Keratinocyte (primary cell): ENCODE measurements around the gene FSIP2. TPM values are rescaled to one million over a fixed set of nuclear protein-coding genes. Genes with fewer than 3 reads are reported as not detected.

ENCODE experiments used
- DNase-seq: peaks from one replicate; pipeline ENCODE4 v3.0.0-alpha.2; 2011; ENCODE audit warnings: low read depth, missing footprints, low spot score
- FAIRE-seq: peaks from 2 replicates; lab custom pipeline; 2011; peaks lifted over from hg19 to GRCh38; lab: Jason Lieb, UNC
- H2AFZ ChIP-seq: 2 replicates; pipeline ENCODE4 v1.6.0; 2012; ENCODE audit warnings: low read length, control low read depth, inconsistent platforms; ENCODE audit not compliant: control insufficient read depth
- H3K27ac ChIP-seq: 2 replicates; pipeline ENCODE4 v1.5.1; 2011; ENCODE audit warnings: low read length; ENCODE audit not compliant: control insufficient read depth, insufficient read depth
- H3K27me3 ChIP-seq: 3 replicates; pipeline ENCODE4 v1.6.0; 2011; ENCODE audit warnings: low read length; ENCODE audit not compliant: control insufficient read depth, insufficient read depth; ENCODE audit errors: extremely low read depth
- H3K36me3 ChIP-seq, 2 experiments: 2 replicates in 1 of 2; 3 replicates in 1 of 2; pipeline ENCODE4 v1.5.1; 2011; ENCODE audit warnings: low read length in 2 of 2, mild to moderate bottlenecking in 1 of 2; ENCODE audit not compliant: control insufficient read depth in 2 of 2, insufficient read depth in 2 of 2; ENCODE audit errors: extremely low read depth in 1 of 2
- H3K4me1 ChIP-seq: 3 replicates; pipeline ENCODE4 v1.5.1; 2011; ENCODE audit warnings: low read length; ENCODE audit not compliant: control insufficient read depth, insufficient read depth; ENCODE audit errors: extremely low read depth
- H3K4me2 ChIP-seq: 3 replicates; pipeline ENCODE4 v1.6.0; 2011; ENCODE audit warnings: low read depth, low read length; ENCODE audit not compliant: control insufficient read depth, insufficient read depth; ENCODE audit errors: extremely low read depth
- H3K4me3 ChIP-seq, 3 experiments: fragments of 200-600 bp in 1 of 3; sonication (generic) in 1 of 3; 2 replicates in 2 of 3; 3 replicates in 1 of 3; pipeline ENCODE4 v1.5.1; 2011 to 2016; ENCODE audit warnings: low read length in 3 of 3, mild to moderate bottlenecking in 3 of 3, control low read depth in 2 of 3, inconsistent platforms in 1 of 3, low read depth in 1 of 3, mixed read lengths in 1 of 3, mixed run types in 1 of 3, moderate library complexity in 1 of 3; ENCODE audit not compliant: control insufficient read depth in 2 of 3, insufficient read depth in 2 of 3; ENCODE audit errors: extremely low read depth in 1 of 3
- H3K79me2 ChIP-seq: 2 replicates; pipeline ENCODE4 v1.6.0; 2012; ENCODE audit warnings: low read length; ENCODE audit not compliant: control insufficient read depth, insufficient read depth
- H3K9ac ChIP-seq: 3 replicates; pipeline ENCODE4 v1.6.0; 2011; ENCODE audit warnings: low read length; ENCODE audit not compliant: control insufficient read depth, insufficient read depth; ENCODE audit errors: extremely low read depth
- H3K9me1 ChIP-seq: 3 replicates; pipeline ENCODE4 v1.6.0; 2011; ENCODE audit warnings: low read length; ENCODE audit not compliant: control insufficient read depth, insufficient read depth; ENCODE audit errors: extremely low read depth
- H3K9me3 ChIP-seq: 2 replicates; pipeline ENCODE4 v1.5.1; 2012; ENCODE audit warnings: low read depth, low read length; ENCODE audit not compliant: control insufficient read depth
- H4K20me1 ChIP-seq: 3 replicates; pipeline ENCODE4 v1.6.0; 2011; ENCODE audit warnings: low read length; ENCODE audit not compliant: control insufficient read depth, insufficient read depth; ENCODE audit errors: extremely low read depth
- CTCF ChIP-seq, 3 experiments: IDR thresholded peaks in 1 of 3; conservative IDR thresholded peaks in 1 of 3; optimal IDR thresholded peaks in 1 of 3; 2 replicates in 2 of 3; 3 replicates in 1 of 3; pipeline versions ENCODE3 to v1.5.1; 2011; ENCODE audit warnings: low read length in 3 of 3, mild to moderate bottlenecking in 3 of 3, moderate library complexity in 2 of 3, control low read depth in 1 of 3, inconsistent platforms in 1 of 3; ENCODE audit not compliant: insufficient read depth in 2 of 3; ENCODE audit errors: extremely low read depth in 1 of 3
- EZH2 ChIP-seq: IDR thresholded peaks from one replicate; pipeline ENCODE4 v1.6.1; 2012; ENCODE audit warnings: inconsistent platforms, mild to moderate bottlenecking, low read length, moderate library complexity
- dilution Hi-C: fragments of 300-500 bp; cut with MboI; formaldehyde crosslinking; loops from one replicate; pipeline ENCODE4 v1.7.0; 2020; ENCODE audit warnings: low sequenced_read_pairs; ENCODE audit not compliant: extremely low pct_ligation_motif_present
- polyA plus RNA-seq, 5 experiments: library from polyadenylated mRNA; depleted of rRNA in 3 of 5; stranded (reverse) in 3 of 5; stranded (forward) in 1 of 5; unstranded in 1 of 5; fragments of >200 nt; gene quantifications; 1 replicate in 1 of 5; 2 replicates in 3 of 5; 3 replicates in 1 of 5; pipeline versions ENCODE4 v1.2.1 to v1.2.3, GENCODE V29; 2011 to 2012; ENCODE audit warnings: missing spikeins in 2 of 5, low read depth in 1 of 5, low replicate concordance in 1 of 5

FSIP2 gene
- polyA plus RNA-seq, 1 donor (not counting 4 experiments of a cell fraction or from before 2014, with no cell fraction given) = 0.38 TPM

GRCh38 chr2:185793532-185794345 lies 55.1 kb downstream of the FSIP2 start:
- H3K4me2 ChIP-seq = no peak overlapping the region
- no peaks in the 10 kb centered on the region for H3K4me1 ChIP-seq
- dilution Hi-C loops = no loop called here
- TF ChIP-seq CTCF (optimal IDR thresholded peaks at IDR 0.05 in 1 of 3, IDR thresholded peaks at IDR 0.05 in 1 of 3, conservative IDR thresholded peaks at IDR 0.05 in 1 of 3; ENCODE audit: extremely low read depth in 1 of 3, insufficient read depth in 2 of 3, low read length in 3 of 3) (no peak), EZH2 (no peak)
- no peaks in the 10 kb centered on the region for H3K9me1 ChIP-seq
- no peak overlapping the region for H3K27ac ChIP-seq
- no peaks in the 10 kb centered on the region for H3K27me3 ChIP-seq
- no peak overlapping the region for H3K9ac ChIP-seq
- no peaks in the 10 kb centered on the region for H3K79me2 ChIP-seq
- H3K9me3 ChIP-seq = no peaks in the 10 kb centered on the region
- no peaks in the 10 kb centered on the region for H4K20me1 ChIP-seq
- H3K36me3 ChIP-seq = no peaks in the 10 kb centered on the region
- FAIRE-seq (no peak), DNase-seq (no peak)
- H3K4me3 ChIP-seq = no peak overlapping the region
- H2AFZ ChIP-seq = no peak overlapping the region

GRCh38 chr2:185796758-185797157 lies 58.2 kb downstream of the FSIP2 start:
- no peak overlapping the region for H3K9ac ChIP-seq
- dilution Hi-C loops = no loop called here
- DNase-seq = no peak
- no peaks in the 10 kb centered on the region for H3K4me1 ChIP-seq
- H3K9me3 ChIP-seq = no peaks in the 10 kb centered on the region
- no peak overlapping the region for H3K4me3 ChIP-seq
- no peaks in the 10 kb centered on the region for H4K20me1 ChIP-seq
- no peaks in the 10 kb centered on the region for H3K27me3 ChIP-seq
- FAIRE-seq = no peak
- no peaks in the 10 kb centered on the region for H3K9me1 ChIP-seq
- no peak overlapping the region for H3K4me2 ChIP-seq
- TF ChIP-seq EZH2 (no peak), CTCF (optimal IDR thresholded peaks at IDR 0.05 in 1 of 3, IDR thresholded peaks at IDR 0.05 in 1 of 3, conservative IDR thresholded peaks at IDR 0.05 in 1 of 3; ENCODE audit: extremely low read depth in 1 of 3, insufficient read depth in 2 of 3, low read length in 3 of 3) (no peak)
- H2AFZ ChIP-seq = no peak overlapping the region
- no peak overlapping the region for H3K27ac ChIP-seq
- H3K36me3 ChIP-seq = no peaks in the 10 kb centered on the region
- no peaks in the 10 kb centered on the region for H3K79me2 ChIP-seq
